D721Med (cell line): ENCODE results near the gene BCAS3.

ENCODE experiments used
- DNase-seq: peaks from one replicate; pipeline ENCODE4 v3.0.0; 2011; ENCODE audit warnings: low spot score; ENCODE audit not compliant: insufficient read length
- FAIRE-seq: peaks from 2 replicates; lab custom pipeline; 2011; peaks lifted over from hg19 to GRCh38; lab: Jason Lieb, UNC
- TF ChIP-seq, protein P1 (sequence below): IDR thresholded peaks from 2 replicates; pipeline ENCODE4 v1.5.1; 2012; ENCODE audit warnings: mild to moderate bottlenecking, control low read depth; ENCODE audit not compliant: insufficient read depth; ENCODE audit errors: missing control alignments

The BCAS3 gene

GRCh38 chr17:61383689-61384201 lies 706.1 kb downstream of the BCAS3 start:
- TF ChIP-seq, protein P1, sequence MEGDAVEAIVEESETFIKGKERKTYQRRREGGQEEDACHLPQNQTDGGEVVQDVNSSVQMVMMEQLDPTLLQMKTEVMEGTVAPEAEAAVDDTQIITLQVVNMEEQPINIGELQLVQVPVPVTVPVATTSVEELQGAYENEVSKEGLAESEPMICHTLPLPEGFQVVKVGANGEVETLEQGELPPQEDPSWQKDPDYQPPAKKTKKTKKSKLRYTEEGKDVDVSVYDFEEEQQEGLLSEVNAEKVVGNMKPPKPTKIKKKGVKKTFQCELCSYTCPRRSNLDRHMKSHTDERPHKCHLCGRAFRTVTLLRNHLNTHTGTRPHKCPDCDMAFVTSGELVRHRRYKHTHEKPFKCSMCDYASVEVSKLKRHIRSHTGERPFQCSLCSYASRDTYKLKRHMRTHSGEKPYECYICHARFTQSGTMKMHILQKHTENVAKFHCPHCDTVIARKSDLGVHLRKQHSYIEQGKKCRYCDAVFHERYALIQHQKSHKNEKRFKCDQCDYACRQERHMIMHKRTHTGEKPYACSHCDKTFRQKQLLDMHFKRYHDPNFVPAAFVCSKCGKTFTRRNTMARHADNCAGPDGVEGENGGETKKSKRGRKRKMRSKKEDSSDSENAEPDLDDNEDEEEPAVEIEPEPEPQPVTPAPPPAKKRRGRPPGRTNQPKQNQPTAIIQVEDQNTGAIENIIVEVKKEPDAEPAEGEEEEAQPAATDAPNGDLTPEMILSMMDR = no peak
- FAIRE-seq (no peak), DNase-seq (no peak)

DNA sequence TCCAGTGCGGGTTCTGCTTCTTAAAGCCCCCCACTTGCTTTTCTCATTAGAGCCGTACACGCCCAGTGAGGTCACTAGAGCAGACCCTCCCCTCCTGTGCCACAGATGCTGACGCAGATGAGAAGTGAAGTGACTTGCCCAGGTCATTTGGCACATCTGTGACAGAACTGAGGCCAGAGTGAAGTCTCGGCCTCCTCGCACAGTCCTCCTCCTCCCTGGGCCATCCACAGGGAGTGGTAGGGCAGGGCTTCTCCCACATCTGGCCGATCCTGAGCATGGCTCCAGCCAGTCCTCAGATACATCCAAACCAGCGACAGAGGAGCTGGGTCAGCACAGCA lies 706.7 kb downstream of the BCAS3 start:
- DNase-seq = no peak
- no peak for FAIRE-seq
- TF ChIP-seq, protein P1 = no peak

GRCh38 chr17:61384692-61385576 lies 707.3 kb downstream of the BCAS3 start:
- TF ChIP-seq, protein P1 = no peak
- FAIRE-seq = no peak
- DNase-seq = no peak

DNA sequence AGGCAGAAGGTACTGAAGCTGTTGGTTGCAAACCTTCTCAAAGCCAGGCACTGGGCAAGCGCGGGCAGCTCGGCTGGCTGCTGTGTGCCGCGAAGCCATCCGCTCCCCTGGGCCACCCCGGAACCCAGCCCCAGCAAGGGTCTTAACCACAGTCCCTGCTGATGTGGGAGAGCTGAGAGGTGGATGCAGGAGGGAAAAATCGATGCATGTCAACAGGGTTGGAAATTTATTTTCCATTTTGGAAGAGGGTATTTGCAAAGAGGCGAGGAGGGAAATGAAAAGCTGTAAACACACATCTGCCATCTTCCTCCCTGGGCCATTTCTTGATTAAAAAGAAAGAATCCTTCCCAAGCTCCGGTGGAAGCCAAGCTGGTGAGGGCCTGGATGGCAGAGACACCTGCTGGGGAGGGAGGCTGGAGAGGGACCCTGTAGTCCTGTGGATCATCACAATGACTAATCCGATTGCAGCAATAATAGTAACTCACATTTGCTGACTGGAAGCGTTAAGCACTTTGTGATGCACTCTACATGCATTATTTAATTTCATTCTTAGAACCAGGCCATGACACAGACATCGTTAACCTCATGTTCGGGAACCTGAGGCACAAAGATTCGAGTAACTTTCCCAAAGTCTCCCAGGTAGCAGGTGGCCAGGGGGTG lies 708.1 kb downstream of the BCAS3 start:
- DNase-seq (no peak), FAIRE-seq (no peak)
- TF ChIP-seq, protein P1 = no peak

DNA sequence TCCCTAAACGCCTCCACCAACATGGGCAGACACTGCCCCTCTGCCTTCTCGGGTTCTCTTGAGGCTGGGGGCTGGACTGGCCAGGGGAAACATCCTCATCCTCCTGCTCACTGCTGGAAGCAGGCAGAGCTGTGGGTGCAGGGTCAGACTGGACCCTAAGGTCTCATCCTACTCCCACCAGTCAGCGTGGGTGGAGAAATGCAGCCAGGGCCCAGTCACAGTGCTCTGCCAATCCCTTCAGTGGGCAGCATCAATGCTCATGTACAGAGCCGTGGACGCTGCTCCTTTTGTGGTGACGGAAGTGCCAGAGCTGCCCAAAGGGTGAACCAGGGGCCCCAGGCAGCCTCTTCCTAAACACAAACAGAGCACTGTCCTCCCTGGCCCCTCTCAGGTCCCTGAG lies 708.6 kb downstream of the BCAS3 start:
- no peak for FAIRE-seq
- DNase-seq = no peak
- TF ChIP-seq, protein P1 = no peak

- no peak for DNase-seq
- no peak for FAIRE-seq
Observed at GRCh38 chr17:61387011-61387410, 709.4 kb downstream of the BCAS3 start.

More at GRCh38 chr17:61387011-61387410, 709.4 kb downstream of the BCAS3 start:
- TF ChIP-seq, protein P1 = no peak
